Jurkat, Clone E6-1 (cell line): ENCODE data around the gene ACSL5.

Source experiments
- DNase-seq: peaks from one replicate; pipeline ENCODE4 v3.0.0-alpha.2; 2011; ENCODE audit warnings: low read depth, low spot score
- H3K4me3 ChIP-seq: 2 replicates; pipeline ENCODE4 v1.5.1; 2011; ENCODE audit warnings: mild to moderate bottlenecking, low read length, control low read depth, moderate library complexity

Gene ACSL5

DNA sequence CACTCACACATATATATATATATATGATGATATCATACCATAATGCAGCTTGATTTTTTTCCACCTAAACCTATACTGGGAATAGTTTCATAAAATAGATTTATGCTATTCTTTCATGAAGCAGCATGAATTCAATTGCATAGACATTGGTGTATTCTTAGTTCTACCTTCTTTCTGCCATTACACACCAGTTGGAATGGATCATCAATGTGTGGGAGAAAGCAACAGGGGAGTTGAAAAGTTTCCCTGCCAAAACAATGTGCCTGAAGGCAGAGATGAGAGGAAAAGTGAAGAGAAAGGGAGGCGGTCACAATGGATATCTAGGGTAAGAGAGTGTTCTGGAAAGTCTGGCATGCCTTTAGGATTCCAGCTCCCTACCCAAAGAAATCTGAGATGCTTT, 25.2 kb upstream of the ACSL5 start:
- DNase-seq, result no peak

DNA sequence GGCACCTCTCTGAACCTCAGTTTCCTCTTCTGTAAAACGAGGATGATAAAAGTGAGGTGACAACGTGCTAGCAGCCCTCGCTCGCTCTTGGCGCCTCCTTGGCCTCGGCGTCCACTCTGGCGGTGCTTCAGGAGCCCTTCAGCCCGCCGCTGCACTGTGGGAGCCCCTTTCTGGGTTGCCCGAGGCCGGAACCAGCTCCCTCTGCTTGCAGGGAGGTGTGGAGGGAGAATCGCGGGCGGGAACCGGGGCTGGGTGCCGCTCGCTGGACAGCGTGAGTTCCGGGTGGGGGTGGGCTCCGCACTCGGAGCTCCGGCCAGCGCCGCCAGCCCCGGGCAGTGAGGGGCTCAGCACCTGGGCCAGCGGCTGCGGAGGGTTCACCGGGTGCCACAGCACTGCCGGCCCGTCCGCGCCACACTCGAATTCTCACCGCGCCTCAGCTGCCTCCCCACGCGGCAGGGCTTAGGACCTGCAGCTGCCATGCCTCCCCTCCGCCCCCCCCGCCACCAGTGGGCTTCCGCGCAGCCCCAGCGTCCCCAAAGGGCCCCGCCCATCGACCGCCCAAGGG, 24.3 kb upstream of the ACSL5 start:
- DNase-seq, result no peak
- H3K4me3 ChIP-seq, result no peak overlapping the region

More for the DNA sequence above, 25.2 kb upstream of the ACSL5 start:
- H3K4me3 ChIP-seq, result no peak overlapping the region

DNA sequence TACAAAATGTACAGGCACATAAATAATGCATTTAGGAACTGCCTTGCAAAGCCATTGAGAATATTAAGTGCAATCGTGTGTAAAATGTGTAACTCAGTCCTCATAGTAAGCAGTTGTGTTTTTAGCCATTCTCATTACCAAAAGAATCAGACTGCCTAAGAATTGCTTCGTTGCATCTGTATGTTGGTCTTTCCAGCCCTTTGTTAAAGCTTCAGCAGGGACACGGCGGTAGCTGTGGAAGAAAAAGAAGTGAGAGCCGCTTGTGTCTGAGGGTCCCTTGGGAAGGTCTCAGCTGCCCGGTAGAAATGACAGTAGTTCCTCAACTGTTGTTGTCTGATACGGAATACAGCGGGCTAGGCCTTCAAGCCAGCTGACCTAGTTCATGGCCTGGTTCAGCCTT, 22.8 kb upstream of the ACSL5 start:
- no peak for DNase-seq
- H3K4me3 ChIP-seq, result no peak overlapping the region

DNA sequence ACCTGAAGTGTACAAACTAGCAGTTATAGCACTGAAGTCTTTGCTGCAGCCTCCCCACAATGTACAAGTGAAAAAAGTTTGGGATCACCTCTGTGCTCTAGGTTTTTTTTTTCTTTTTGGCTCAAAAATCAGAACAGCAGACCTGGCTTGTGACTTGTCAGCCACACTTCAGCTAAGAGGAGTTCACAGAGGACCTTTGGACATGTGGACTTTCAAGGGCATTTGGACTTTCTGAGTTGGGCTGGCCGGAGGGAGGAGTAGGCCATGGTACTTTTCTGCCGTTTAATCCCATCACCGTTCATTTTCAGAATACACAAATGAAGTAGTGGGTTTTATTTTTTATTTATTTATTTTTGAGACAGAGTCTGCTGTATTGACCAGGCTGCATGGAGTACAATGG, 21.9 kb upstream of the ACSL5 start:
- no peak for DNase-seq
- H3K4me3 ChIP-seq, result no peak overlapping the region

GRCh38 chr10:112353046-112353445, 20.9 kb upstream of the ACSL5 start:
- H3K4me3 ChIP-seq, result no peak overlapping the region
- DNase-seq, result no peak

GRCh38 chr10:112356686-112357085, 17.2 kb upstream of the ACSL5 start:
- no peak overlapping the region for H3K4me3 ChIP-seq
- DNase-seq, result no peak

DNA sequence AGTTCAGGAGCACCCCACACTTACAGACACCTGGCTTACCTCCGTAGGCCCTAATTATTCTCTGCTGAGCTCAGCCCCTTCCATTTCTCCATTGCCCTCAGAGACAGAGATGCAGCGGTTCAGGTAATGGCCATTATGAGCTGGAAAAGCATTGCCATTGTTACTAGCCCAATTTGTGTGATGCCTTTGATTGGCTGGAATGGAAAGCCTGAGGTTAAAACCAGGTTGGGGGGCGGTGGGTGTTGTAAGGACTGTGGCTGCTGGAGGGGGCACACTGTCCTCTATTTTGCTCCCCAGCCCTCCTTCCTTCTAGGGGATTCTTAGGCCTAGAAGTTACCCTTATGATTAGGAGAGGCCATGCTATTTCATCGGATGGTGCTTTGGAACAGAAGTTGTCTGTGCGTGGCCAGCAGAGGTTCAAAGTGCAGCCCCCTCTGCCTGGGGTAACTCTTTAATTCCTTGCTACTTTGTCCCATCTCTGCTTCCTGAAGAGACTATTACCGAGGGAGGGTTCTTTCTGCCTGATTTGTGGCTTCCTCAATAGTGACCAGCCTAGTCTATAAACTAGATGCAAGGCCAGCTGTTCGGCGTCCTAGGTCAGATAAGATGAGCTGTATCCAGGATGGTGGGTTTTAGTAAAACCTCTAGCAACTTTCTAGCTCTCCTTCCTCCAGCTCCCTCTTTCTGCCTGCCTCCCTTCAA, 14.2 kb upstream of the ACSL5 start:
- DNase-seq, result no peak
- H3K4me3 ChIP-seq, result no peak overlapping the region

DNA sequence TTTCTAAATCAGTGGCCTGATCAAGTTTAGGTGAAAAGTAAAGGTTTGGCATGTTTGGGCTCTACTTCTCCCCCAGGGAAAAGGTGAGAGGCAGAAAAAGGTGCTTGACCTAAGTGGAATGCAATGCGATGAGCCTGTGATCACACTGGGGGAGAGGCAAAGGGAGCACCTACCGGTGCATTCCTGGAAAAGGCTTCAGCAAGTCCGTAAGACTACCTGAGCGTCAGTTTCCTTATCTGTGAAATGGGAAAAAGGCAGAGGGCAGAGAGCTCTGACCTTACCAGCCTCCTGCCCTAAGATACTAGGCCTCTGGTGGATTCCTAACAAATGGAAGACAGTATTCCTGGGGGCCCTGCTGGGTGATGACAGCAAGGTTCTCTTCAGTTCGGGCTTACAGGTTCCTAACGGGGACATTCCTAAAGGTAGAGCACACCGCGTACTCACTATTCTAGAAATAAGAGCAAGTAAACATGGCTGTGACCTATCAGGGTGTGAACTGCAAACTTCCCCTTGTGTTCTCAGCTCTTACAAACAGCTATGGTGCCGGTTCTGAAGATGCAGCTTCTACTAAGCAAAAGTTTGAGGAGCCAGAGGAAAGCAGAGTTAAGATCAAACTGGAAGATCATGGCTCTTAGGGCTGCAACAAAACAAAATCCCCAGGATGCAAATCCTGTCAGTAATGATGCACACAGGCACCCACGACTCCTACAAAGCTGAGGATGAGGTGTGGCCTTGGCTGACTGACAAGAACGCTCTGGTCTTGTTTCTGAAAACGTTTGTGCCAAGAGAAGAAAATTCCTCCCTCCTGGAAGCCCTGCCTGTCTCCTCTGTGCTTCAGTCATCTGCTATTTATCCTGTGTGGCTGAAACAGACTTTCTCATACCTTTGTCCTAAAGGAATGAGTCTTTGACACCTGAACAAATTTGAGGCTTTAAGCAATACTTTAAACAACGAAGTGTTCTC, 13.3 kb upstream of the ACSL5 start:
- H3K4me3 ChIP-seq, result no peak overlapping the region
- DNase-seq, result no peak

DNA sequence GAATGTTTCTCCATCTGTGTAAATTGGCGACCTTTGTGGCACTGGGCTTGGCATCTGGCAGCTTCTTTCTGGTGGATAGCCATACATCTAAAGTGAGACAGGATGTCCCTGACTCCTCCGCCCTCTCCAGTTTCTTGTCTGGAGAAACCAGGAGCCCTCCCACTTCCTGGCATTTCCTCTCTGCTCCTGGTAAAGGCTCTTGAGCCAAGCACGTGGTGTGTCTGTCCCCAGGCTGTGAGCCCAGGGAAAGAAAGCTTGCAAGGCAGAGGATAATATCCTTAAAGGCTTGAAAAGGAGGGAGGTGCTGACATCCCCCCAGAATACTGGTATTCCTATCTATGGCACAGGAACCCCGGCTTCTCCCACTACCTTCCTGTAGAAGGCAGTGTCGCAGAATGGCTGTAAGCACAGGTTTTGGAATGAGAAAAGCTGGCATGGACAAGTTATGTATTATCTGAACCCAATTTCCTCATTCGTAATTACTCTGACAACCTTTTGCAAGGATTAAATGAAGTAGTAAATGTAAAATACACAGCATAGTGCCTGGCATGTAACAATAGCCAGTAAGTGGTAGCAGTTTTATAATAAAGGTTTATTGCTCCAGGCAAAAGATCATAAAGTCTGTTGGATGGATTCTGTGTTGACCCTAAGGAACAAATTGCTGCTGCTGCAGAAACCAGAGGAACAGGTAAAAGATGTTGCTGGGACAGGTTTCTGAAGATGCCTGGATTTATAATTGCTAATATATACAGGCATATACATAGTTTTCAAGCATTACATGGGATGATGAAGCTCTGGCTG, 11.8 kb upstream of the ACSL5 start:
- no peak for DNase-seq
- H3K4me3 ChIP-seq, result no peak overlapping the region

DNA sequence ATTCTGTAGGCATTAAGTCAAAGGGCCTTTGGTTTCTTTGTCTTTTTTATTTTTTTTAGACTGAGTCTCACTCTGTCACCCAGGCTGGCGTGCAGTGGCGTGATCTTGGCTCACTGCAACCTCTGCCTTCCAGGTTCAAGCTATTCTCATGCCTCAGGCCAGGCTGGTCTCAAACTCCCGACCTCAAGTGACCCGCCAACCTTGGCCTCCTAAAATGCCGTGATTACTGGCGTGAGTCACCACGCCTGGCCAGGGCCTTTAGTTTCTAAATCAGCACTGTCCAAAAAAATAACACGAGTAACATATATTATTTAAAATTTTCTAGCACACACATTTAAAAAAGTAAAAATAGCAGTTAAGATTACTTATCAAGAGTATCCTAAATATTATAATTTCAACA, 11.1 kb upstream of the ACSL5 start:
- DNase-seq, result no peak
- no peak overlapping the region for H3K4me3 ChIP-seq

DNA sequence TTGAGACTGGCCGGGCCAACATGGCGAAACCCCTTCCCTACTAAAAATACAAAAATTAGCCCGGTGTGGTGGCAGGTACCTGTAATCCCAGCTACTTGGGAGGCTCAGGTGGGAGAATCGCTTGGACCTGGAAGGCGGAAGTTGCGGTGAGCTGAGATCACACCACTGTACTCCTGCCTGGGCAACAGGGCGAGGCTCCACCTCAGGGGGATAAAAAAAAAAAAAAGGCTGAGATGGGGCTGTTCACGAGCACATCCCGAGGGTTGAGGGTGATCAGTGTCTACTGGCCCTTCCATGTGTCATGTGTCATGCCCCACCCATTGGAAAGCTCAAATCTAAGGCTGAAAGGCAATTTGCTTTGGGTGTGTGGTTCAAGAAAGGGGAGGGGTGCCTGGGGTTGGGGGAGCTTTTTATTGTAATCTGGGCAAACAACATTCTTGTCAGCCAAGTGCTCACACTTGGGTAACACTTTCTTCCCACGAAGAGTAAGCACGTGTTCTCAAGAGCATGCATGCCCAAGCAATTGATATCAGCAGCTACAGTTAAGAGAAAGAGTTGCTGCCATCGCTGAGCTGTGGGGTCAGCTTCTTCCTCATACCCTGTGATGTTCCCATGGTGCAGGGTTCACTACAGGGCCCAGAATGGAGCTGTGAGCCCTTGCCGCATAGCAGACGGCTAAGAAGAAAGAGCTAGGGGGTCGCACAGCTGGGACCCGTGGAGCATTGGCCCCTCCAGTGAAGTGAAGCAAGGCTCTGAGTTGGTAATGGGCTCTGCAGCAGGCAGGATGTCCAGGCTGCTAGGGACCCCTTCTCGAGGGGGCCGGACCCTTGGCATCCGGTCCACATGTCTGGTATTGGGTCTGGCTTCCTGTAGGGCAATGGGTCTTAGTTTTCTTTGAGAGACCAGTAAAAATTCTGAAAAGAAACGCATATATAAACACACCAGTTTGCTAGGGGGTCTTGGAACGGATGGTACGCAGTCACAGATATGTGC, 9.9 kb upstream of the ACSL5 start:
- no peak overlapping the region for H3K4me3 ChIP-seq
- no peak for DNase-seq

GRCh38 chr10:112365014-112365432, 8.9 kb upstream of the ACSL5 start:
- H3K4me3 ChIP-seq, result no peak overlapping the region
- DNase-seq, result no peak

DNA sequence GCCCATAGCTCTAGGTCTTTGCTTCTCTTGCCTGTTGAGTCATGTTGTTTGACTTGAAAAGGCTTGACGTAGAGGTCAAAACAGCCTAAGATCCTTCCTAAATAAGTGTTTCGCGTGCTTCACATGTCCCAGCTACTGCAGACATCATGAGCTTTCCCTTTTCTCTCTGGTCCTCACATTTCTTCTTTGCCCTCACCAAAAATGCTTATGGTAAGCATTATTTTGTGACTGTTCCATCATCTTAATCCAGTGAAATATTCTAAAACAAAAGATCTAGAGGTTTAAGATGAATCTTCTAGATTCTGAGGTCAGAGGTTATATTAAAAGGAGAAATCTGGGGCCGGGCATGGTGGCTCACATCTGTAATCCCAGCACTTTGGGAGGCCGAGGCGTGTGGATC, 8.5 kb upstream of the ACSL5 start:
- DNase-seq, result no peak
- no peak overlapping the region for H3K4me3 ChIP-seq

DNA sequence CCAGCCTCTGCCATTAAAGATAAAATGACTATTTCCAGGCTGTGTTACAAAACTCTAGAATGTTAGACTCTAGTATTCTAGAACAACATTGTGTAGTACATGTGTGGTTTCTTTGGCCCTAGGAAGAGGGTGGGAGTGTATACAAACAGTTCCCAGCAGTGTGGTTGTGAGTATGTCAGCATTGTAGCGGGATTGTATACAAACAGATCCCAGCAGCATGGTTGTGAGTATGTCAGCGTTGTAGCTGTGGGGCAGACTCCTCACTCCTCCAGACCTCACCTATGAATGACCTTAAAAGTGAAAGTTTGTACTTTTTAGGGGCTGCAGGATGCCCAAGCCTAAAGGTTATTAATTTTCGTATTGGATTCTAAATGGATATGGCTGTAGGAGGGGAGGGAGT, 6.9 kb upstream of the ACSL5 start:
- H3K4me3 ChIP-seq, result no peak overlapping the region
- DNase-seq, result no peak

- no peak overlapping the region for H3K4me3 ChIP-seq
- DNase-seq, result no peak
Measured at GRCh38 chr10:112367516-112367915, 6.4 kb upstream of the ACSL5 start.

DNA sequence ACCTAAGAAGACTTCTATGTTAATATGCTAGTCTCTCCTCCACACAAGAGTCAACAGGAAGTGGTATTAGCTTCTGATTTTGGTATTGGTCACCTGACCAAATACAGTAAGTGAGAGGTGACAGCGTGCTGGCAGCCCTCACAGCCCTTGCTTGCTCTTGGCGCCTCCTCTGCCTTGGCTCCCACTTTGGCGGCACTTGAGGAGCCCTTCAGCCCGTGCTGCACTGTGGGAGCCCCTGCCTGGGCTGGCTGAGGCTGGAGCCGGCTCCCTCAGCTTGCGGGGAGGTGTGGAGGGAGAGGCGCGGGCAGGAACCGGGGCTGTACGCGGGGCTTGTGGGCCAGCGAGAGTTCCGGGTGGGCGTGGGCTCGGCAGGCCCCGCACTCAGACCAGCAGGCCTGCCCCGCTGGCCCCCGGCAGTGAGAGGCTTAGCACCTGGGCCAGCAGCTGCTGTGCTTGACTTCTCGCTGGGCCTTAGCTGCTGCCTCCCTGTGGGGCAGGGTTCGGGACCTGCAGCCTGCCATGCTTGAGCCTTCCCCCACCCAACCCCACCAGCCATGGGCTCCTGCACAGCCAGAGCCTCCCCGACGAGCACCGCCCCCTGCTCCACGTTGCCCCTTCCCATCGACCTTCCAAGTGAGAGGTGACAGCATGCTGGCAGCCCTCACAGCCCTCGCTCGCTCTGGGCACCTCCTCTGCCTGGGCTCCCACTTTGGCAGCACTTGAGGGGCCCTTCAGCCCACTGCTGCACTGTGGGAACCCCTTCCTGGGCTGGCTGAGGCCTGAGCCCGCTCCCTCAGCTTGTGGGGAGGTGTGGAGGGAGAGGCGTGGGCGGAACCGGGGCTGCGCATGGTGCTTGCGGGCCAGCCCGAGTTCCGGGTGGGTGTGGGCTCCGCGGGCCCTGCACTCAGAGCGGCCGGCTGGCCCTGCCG, 4.2 kb upstream of the ACSL5 start:
- DNase-seq, result no peak
- no peak overlapping the region for H3K4me3 ChIP-seq

GRCh38 chr10:112370424-112370819, 3.5 kb upstream of the ACSL5 start:
- H3K4me3 ChIP-seq, result no peak overlapping the region
- DNase-seq, result no peak
